HUES64 (cell line): ENCODE measurements around the gene XPA.
"Not testable (repeated sequence)": the region's sequence is repeated elsewhere in the genome, so short reads cannot be mapped to it uniquely, and the experiment has no call there.

ENCODE experiments used
- H3K27ac ChIP-seq: 2 replicates; pipeline ENCODE4 v1.7.0; 2013; ENCODE audit warnings: low read depth, low read length, inconsistent platforms
- H3K27me3 ChIP-seq: 2 replicates; pipeline ENCODE4 v1.6.1; 2013; ENCODE audit warnings: mild to moderate bottlenecking, low read length; ENCODE audit not compliant: insufficient read depth
- H3K36me3 ChIP-seq: 2 replicates; pipeline ENCODE4 v1.6.1; 2013; ENCODE audit warnings: mild to moderate bottlenecking, low read length; ENCODE audit not compliant: insufficient read depth
- H3K4me1 ChIP-seq: 2 replicates; pipeline ENCODE4 v1.6.1; 2013; ENCODE audit warnings: mild to moderate bottlenecking, low read length, moderate library complexity; ENCODE audit not compliant: insufficient read depth
- H3K4me3 ChIP-seq: 2 replicates; pipeline ENCODE4 v1.5.1; 2013; ENCODE audit warnings: mild to moderate bottlenecking, low read length, moderate library complexity
- H3K9ac ChIP-seq: 2 replicates; pipeline ENCODE4 v1.6.1; 2013; ENCODE audit warnings: mild to moderate bottlenecking, low read depth, low read length
- H3K9me3 ChIP-seq: 2 replicates; pipeline ENCODE4 v1.6.1; 2013; ENCODE audit warnings: low read depth, low read length; ENCODE audit not compliant: insufficient read depth
- WGBS: fragments of 150-250, 120-280 bp; methylation state at CpG from one replicate; pipeline ENCODE4 v1.1.7; 2013; ENCODE audit warnings: missing lambda C conversion rate; 5-methylcytosine and 5-hydroxymethylcytosine counted together

Gene XPA

DNA sequence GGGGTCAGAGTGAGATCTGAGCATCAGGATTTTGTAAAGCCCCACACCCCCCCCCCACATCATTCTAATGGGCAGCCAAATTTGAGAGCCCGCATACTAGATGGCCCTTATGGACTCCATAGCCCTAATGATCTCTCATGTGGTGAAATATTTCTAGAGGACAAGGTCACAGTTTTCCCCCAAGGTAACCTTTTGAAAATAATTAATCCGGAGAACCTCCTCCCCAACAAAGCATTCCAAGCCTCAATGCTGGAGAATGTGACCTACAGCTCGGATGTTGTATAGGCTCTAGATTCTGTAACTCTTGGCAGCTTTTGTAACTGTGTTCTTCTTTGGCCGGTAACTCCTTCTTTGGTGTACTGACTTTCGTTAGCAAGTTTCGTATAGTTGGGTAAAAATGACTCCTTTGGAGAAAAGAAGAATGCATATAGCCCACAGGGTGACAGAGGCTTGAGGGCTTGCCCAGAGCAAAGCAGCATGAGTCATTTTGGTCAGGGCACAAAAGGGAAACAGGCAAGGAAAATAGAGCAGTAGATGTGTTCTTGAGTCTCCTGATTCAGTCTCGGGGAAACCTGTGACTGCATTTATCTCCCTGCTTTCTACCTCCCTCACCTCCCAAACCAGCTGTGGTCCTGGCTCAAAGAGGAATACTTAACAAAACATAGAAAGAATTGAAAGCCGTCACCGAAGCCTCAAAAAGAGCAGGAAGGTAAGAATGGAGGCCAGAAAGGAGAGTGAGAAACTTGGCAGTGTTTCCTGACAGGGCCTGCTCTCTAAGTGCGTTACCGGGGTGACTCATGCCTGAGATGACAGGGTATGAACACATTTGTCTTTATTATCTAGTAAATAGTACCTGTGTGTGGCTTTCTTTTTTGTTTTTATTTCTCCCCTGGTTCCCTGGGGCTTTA lies 6.6 kb upstream of the XPA start:
- WGBS, result 72% methylated on average over 10 of the region's 11 CpGs
- no peak overlapping the region for H3K27ac ChIP-seq
- no peak overlapping the region for H3K4me3 ChIP-seq

DNA sequence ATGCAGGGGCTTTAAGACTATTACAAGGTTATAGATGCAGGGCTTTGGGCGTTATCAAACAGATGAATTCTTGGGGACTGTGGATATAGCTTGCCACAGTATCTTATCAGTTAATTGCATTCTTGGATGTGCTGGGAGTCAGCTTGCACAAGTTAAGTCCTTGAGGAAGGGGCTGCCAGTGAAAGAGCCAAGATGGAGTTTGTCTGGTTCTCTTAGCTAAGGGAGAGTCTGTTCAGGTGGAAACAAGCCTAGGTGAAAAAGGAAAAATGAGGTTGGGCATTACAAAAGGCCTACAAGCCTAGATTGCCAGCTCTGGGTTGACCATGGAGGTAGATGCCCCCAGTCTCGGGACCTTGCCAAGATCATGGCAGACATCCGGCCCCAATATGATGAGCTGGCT lies 2.7 kb upstream of the XPA start:
- H3K27me3 ChIP-seq, result peaks cover 33% of the 10 kb centered on the region
- H3K4me3 ChIP-seq, H3K9ac ChIP-seq, H3K36me3 ChIP-seq, H3K9me3 ChIP-seq, H3K27ac ChIP-seq: not testable (repeated sequence)
- WGBS, result 91% methylated on average over 3 of the region's 3 CpGs
- peaks cover 19% of the 10 kb centered on the region for H3K4me1 ChIP-seq

More for the DNA sequence above, 6.6 kb upstream of the XPA start:
- Histone ChIP-seq H3K9ac (no peak overlapping the region), H3K9me3 (no peaks in the 10 kb centered on the region), H3K36me3 (no peaks in the 10 kb centered on the region), H3K27me3 (peaks cover 30% of the 10 kb centered on the region; the same call in 1 of the 2 replicates), H3K4me1 (peaks cover 6% of the 10 kb centered on the region; the same call in 1 of the 2 replicates)

DNA sequence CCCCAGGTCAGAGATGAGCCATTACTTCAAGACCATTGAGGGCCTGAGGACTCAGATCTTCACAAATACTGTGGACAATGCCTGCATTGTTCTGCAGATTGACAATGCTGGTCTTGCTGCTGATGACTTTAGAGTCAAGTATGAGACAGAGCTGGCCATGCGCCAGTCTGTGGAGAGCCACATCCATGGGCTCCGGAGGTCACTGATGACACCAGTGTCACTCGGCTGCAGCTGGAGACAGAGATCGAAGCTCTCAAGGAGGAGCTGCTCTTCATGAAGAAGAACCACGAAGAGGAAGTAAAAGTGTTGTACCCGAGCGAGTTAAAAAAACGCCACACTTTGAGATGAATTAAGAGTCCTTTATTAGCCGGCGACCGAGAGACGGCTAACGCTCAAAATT lies 2.1 kb upstream of the XPA start:
- not testable (repeated sequence) for H3K27ac ChIP-seq, H3K9ac ChIP-seq, H3K4me3 ChIP-seq, H3K9me3 ChIP-seq, H3K36me3 ChIP-seq
- H3K27me3 ChIP-seq, result peaks cover 38% of the 10 kb centered on the region
- WGBS, result 94% methylated on average over 13 of the region's 13 CpGs
- peaks cover 19% of the 10 kb centered on the region for H3K4me1 ChIP-seq

DNA sequence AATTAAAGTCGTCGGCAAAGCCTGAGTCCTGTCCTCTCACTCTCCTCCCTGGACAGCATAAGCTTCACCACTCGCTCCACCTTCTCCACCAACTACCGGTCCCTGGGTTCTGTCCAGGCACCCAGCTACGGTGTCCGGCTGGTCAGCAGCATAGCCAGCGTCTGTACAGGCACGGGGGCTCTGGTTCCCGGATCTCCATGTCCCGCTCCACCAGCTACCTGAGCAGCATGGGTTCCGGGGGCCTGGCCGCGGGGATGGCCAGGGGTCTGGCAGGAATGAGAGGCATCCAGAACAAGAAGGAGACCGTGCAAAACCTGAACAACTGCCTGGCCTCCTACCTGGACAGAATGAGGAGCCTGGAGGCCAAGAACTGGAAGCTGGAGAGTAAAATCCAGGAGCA lies 1.7 kb upstream of the XPA start:
- H3K36me3 ChIP-seq, result no peaks in the 10 kb centered on the region
- peaks cover 18% of the 10 kb centered on the region for H3K4me1 ChIP-seq
- H3K27me3 ChIP-seq, result peaks cover 41% of the 10 kb centered on the region
- no peak overlapping the region for H3K4me3 ChIP-seq
- 94% methylated on average over 14 of the region's 14 CpGs for WGBS
- H3K9me3 ChIP-seq, result no peaks in the 10 kb centered on the region
- no peak overlapping the region for H3K27ac ChIP-seq
- H3K9ac ChIP-seq, result no peak overlapping the region

DNA sequence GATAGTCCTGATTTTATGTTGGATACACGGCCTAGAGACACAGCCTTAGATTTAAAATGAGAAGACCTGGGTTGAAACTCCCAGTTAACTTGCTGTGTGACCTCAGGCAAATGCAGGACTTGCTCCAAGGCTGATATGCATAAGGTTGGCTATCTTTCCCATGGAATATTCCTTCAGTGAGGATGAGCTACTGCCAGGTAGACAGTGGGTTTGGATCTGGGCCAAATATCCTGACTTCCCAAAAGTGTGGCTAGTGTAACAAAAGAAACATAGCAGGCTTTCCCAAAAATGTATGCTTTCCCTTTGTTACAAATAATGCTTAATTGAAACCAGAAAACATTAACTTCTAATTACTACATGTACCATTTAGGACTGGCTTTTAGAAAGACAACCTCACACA lies 697 bp upstream of the XPA start:
- WGBS, result 84% methylated on average over 1 of the region's 1 CpG
- H3K9me3 ChIP-seq, result no peaks in the 10 kb centered on the region
- H3K4me3 ChIP-seq, result peak overlapping the region; percentile 92
- H3K36me3 ChIP-seq, result no peaks in the 10 kb centered on the region
- H3K27ac ChIP-seq, result no peak overlapping the region
- H3K9ac ChIP-seq, result no peak overlapping the region
- H3K4me1 ChIP-seq, result peaks cover 13% of the 10 kb centered on the region
- H3K27me3 ChIP-seq, result peaks cover 41% of the 10 kb centered on the region

DNA sequence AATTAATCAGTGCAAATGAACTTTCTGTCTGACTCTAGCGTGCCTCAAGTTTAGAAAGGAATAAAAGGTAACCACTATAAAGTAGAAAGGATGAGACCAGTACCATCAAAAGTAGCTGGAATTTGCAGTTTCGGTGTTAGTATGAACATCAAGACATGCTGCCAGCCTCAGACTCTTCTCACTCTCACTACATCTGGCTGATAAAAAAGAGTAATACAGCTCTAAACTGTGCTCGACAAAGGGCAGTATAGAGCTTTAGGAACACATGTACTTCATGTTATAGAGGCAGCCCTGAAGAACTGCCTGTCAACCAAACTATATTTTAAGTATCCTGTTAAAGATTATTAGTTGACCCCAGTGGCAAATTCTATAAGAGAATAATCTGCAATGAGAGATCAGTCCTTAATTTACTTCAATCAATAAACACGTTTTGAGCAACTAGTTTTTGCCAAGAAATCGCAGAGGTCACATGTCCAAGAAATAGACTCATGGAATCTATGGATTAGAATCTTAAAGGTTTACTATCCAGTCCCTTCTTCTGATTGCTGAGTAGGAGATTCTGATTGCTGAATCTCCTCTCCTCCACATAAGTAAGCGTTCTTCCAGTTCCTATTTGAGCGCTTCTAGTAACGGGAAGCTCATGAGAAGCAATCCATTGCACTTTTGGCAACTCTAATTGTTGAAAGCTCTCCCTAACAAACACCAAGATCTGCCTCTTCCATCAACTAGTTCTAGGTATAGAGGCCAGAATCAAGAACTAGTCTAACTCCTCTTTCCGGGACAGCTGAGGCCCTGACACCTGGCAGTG lies 941 bp downstream of the XPA start:
- no peak overlapping the region for H3K27ac ChIP-seq
- no peaks in the 10 kb centered on the region for H3K9me3 ChIP-seq
- peak overlapping the region; percentile 83 for H3K9ac ChIP-seq
- H3K4me1 ChIP-seq, result peaks cover 13% of the 10 kb centered on the region
- H3K4me3 ChIP-seq, result peak overlapping the region; percentile 92
- WGBS, result 50% methylated on average over 9 of the region's 9 CpGs
- peaks cover 41% of the 10 kb centered on the region for H3K27me3 ChIP-seq
- no peaks in the 10 kb centered on the region for H3K36me3 ChIP-seq

DNA sequence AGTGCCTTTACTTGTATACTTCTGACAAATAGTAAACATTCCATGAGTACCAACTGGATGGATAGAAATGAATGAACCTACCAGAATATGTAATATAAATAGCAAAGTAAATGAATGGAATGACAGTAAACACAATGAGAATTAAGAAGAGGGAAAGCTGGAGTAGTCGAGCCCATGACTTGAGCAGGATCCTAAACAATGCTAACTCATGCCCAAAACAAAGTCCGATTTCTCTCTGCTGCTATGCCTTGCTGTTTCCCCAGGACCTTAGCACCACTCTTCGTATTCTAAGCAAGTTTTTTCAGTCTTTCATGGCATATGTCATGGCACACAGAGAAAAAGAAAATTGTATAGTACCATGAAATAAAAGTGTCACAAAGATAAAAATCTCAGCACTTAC lies 1.8 kb downstream of the XPA start:
- Histone ChIP-seq H3K27ac (no peak overlapping the region), H3K4me1 (peaks cover 13% of the 10 kb centered on the region), H3K27me3 (peaks cover 41% of the 10 kb centered on the region), H3K4me3 (no peak overlapping the region), H3K9ac (no peak overlapping the region), H3K9me3 (no peaks in the 10 kb centered on the region), H3K36me3 (no peaks in the 10 kb centered on the region)
- WGBS, result 98% methylated on average over 3 of the region's 3 CpGs

DNA sequence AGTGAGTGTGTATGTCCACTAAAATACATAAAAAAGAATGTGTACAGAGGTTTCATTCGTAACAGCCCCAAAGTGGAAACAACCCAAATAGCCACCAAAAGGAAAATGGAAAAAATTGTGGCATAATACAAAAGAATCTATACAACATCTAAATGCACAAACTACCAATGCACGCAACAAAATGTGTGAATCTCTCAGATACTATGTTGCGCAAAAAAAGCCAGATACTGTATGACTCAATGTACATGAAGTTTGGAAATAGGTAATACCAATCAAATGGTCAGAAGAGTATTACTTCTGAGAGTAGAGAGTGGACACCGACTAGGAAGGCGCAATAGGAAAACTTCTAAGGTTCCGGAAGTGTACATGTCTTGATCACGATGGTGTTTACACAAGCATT lies 2.4 kb downstream of the XPA start:
- H3K4me1 ChIP-seq, result peaks cover 13% of the 10 kb centered on the region
- H3K4me3 ChIP-seq, result no peak overlapping the region
- no peak overlapping the region for H3K9ac ChIP-seq

DNA sequence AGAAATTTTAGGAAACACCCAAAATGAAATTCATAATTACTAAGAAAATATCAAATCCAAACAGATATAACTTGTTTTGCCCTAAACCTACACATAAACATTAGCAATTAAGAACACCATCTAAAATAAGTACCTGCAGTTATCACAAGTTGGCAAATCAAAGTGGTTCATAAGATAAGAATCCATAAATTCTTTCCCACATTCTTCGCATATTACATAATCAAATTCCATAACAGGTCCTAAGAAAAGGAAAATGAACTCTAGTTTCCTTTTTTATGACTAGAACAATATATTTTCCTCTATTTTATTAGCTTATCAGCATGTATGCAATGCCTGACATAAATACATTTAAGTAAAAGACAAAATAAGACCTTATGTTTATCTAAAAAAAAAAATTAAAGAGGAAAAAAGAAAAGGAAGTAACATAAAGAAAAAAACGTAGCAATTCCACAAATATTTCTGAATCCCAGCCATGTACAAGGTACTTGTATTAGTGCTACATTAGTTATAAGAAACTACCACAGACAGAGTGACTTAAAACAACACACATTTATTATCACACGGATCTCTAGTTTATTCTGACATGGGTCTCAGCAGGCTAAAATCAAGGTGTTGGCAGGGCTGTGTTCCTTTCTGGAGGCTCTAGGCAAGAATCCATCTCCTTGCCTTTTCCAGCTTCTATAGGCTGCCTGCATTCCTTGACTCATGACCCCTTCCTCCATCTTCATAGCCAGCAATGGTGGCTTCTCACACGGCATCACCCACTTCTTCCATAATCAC lies 7.5 kb downstream of the XPA start:
- WGBS, result 63% methylated on average over 3 of the region's 4 CpGs
- Histone ChIP-seq H3K4me3 (no peak overlapping the region), H3K9me3 (no peaks in the 10 kb centered on the region), H3K9ac (no peak overlapping the region), H3K27me3 (peaks cover 6% of the 10 kb centered on the region; the same call in 1 of the 2 replicates), H3K4me1 (no peaks in the 10 kb centered on the region), H3K36me3 (peaks cover 9% of the 10 kb centered on the region; the same call in 1 of the 2 replicates), H3K27ac (no peak overlapping the region)

More for the DNA sequence above, 2.4 kb downstream of the XPA start:
- peaks cover 41% of the 10 kb centered on the region for H3K27me3 ChIP-seq
- no peaks in the 10 kb centered on the region for H3K9me3 ChIP-seq
- no peaks in the 10 kb centered on the region for H3K36me3 ChIP-seq
- no peak overlapping the region for H3K27ac ChIP-seq
- WGBS, result 97% methylated on average over 6 of the region's 7 CpGs

DNA sequence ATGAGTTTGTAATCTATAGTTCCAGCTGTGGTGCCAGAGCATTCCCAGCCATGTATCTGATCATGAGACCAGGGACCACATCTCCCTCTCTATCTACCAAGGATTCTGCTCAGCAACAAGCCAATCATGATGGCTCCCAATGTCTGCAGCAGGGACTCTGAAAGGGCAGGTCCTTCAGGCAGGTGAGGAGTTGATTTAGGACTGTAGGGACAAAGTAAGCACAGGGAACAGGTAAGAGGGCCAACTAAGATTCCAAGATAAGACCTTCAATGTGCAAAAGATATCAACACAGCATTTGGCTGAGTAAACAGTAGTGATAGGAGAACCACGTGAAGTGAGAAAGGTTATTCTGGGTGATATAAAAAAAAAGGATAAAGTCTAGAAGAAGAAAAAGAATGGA lies 8.5 kb downstream of the XPA start:
- Histone ChIP-seq H3K4me1 (no peaks in the 10 kb centered on the region), H3K9ac (no peak overlapping the region), H3K27ac (no peak overlapping the region), H3K27me3 (no peaks in the 10 kb centered on the region), H3K9me3 (no peaks in the 10 kb centered on the region), H3K36me3 (peaks cover 18% of the 10 kb centered on the region), H3K4me3 (no peak overlapping the region)
- 100% methylated on average over 1 of the region's 1 CpG for WGBS
